K562 (cell line): ENCODE measurements around the gene HSPE1. TPM values are rescaled to one million over a fixed set of nuclear protein-coding genes. Genes with fewer than 3 reads are reported as not detected.

Source experiments
- ARID3B ChIP-seq: fragments of 250-450 bp; sonication (Bioruptor Pico); IDR thresholded peaks from 2 replicates; pipeline ENCODE4 v1.4.0; 2020; ENCODE audit warnings: borderline replicate concordance
- CHD1 ChIP-seq: fragments of 200-600 bp; sonication (generic); IDR thresholded peaks from one replicate; pipeline ENCODE4 v1.6.1; 2012; ENCODE audit warnings: mild to moderate bottlenecking, moderate library complexity, low read length, inconsistent platforms
- ETS2 ChIP-seq: IDR thresholded peaks from 2 replicates; pipeline ENCODE4 v1.6.1; 2016; ENCODE audit warnings: borderline replicate concordance, missing genetic modification characterization, mild to moderate bottlenecking, moderate library complexity, missing compliant biosample characterization; ENCODE audit not compliant: poor library complexity, severe bottlenecking
- HNRNPL ChIP-seq: fragments of 200-400 bp; formaldehyde crosslinking; IDR thresholded peaks from 2 replicates; pipeline ENCODE4 v1.6.1; 2017; ENCODE audit warnings: low read depth, mild to moderate bottlenecking, low read length
- HNRNPLL ChIP-seq: fragments of 200-400 bp; formaldehyde crosslinking; IDR thresholded peaks from 2 replicates; pipeline ENCODE4 v1.6.1; 2017; ENCODE audit warnings: low read length, low read depth, mild to moderate bottlenecking; ENCODE audit not compliant: poor library complexity, severe bottlenecking
- KLF13 ChIP-seq: fragments of 450-650 bp; IDR thresholded peaks from 2 replicates; pipeline ENCODE4 v1.6.1; 2016; ENCODE audit warnings: missing genetic modification characterization, low read depth, mild to moderate bottlenecking, missing compliant biosample characterization, moderate library complexity, borderline replicate concordance
- MBD2 ChIP-seq: sonication (generic); IDR thresholded peaks from 2 replicates; pipeline ENCODE4 v1.6.1; 2016; ENCODE audit warnings: low read depth, borderline replicate concordance
- NFYB ChIP-seq: IDR thresholded peaks from 2 replicates; pipeline ENCODE4 v1.6.1; 2011; ENCODE audit warnings: mild to moderate bottlenecking, moderate library complexity; ENCODE audit not compliant: insufficient read length; ENCODE audit errors: extremely low read depth
- RAD21 ChIP-seq, 2 experiments: fragments of 250-450 bp in 1 of 2; fragments of 450-650 bp in 1 of 2; sonication (Bioruptor Pico) in 1 of 2; formaldehyde crosslinking in 1 of 2; IDR thresholded peaks in 1 of 2; conservative IDR thresholded peaks in 1 of 2; 2 replicates each; pipeline versions ENCODE4 v1.4.0 to v1.8.0; 2020 to 2022; ENCODE audit warnings: mild to moderate bottlenecking in 2 of 2, moderate library complexity in 1 of 2
- RBM22 ChIP-seq: fragments of 200-400 bp; formaldehyde crosslinking; IDR thresholded peaks from 2 replicates; pipeline ENCODE4 v1.6.1; 2018; ENCODE audit warnings: low read length, low read depth; ENCODE audit not compliant: poor library complexity, severe bottlenecking
- SAP30 ChIP-seq: fragments of 200-600 bp; sonication (generic); IDR thresholded peaks from 2 replicates; pipeline ENCODE4 v1.6.1; 2012; ENCODE audit warnings: borderline replicate concordance, low read depth, mild to moderate bottlenecking, moderate library complexity, low read length, control low read depth, inconsistent platforms; ENCODE audit not compliant: insufficient read depth, poor library complexity, severe bottlenecking
- SREBF1 ChIP-seq: fragments of 150-350 bp; IDR thresholded peaks from 2 replicates; pipeline ENCODE4 v1.6.1; 2014; ENCODE audit warnings: antibody characterized with exemption, low read depth, low read length, borderline replicate concordance
- ZNF134 ChIP-seq: fragments of 250-450 bp; sonication (Bioruptor Pico); conservative IDR thresholded peaks from 2 replicates; pipeline ENCODE4 v1.4.0; 2020
- ZNF512 ChIP-seq: IDR thresholded peaks from 2 replicates; pipeline ENCODE4 v1.6.1; 2016; ENCODE audit warnings: missing genetic modification characterization, missing compliant biosample characterization
- ZSCAN32 ChIP-seq: fragments of 450-650 bp; formaldehyde crosslinking; IDR thresholded peaks from 2 replicates; pipeline ENCODE4 v1.4.0; 2020; ENCODE audit warnings: mild to moderate bottlenecking, moderate library complexity
- polyA plus RNA-seq, 8 experiments: library from polyadenylated mRNA; depleted of rRNA in 4 of 8; stranded (reverse) in 5 of 8; unstranded in 3 of 8; fragments of >200 nt; fragmentation: Nextera tagmentation in 2 of 8; fragmentation: Illumina TruSeq in 1 of 8; extraction: Ambion mirVana in 2 of 8; extraction: Trizol in 1 of 8; gene quantifications; 2 replicates each; pipeline versions ENCODE4 v1.2.1 to v1.2.3, GENCODE V29; 2011 to 2014; ENCODE audit warnings: inconsistent platforms in 1 of 8, missing spikeins in 1 of 8
- total RNA-seq, 7 experiments: library from RNA; depleted of rRNA in 6 of 7; stranded (reverse); fragments of >200 nt in 6 of 7; fragmentation: Illumina TruSeq in 2 of 7; extraction: Trizol in 2 of 7; gene quantifications; 2 replicates each; pipeline versions ENCODE4 v1.2.1 to v1.2.3, GENCODE V29; 2011 to 2021; ENCODE audit warnings: low replicate concordance in 1 of 7
- TF ChIP-seq, protein P1 (sequence below): fragments of 450-650 bp; IDR thresholded peaks from 2 replicates; pipeline ENCODE4 v1.7.0; 2016; ENCODE audit warnings: borderline replicate concordance
- TF ChIP-seq, protein P2 (sequence below): fragments of 250-450 bp; sonication (Bioruptor Pico); IDR thresholded peaks from 2 replicates; pipeline ENCODE4 v1.8.0; 2022; ENCODE audit warnings: inconsistent platforms
- TF ChIP-seq, protein P3 (sequence below): fragments of 250-450 bp; sonication (Bioruptor Pico); IDR thresholded peaks from 2 replicates; pipeline ENCODE4 v1.8.0; 2021; ENCODE audit warnings: borderline replicate concordance, mild to moderate bottlenecking, moderate library complexity; ENCODE audit not compliant: poor library complexity, severe bottlenecking

Gene HSPE1
- total and polyA plus RNA-seq, 9 of the 15 experiments (the other 6 are each of a cell fraction or from before 2014, with no cell fraction given): 223 to 1,007 (median 612) TPM

DNA sequence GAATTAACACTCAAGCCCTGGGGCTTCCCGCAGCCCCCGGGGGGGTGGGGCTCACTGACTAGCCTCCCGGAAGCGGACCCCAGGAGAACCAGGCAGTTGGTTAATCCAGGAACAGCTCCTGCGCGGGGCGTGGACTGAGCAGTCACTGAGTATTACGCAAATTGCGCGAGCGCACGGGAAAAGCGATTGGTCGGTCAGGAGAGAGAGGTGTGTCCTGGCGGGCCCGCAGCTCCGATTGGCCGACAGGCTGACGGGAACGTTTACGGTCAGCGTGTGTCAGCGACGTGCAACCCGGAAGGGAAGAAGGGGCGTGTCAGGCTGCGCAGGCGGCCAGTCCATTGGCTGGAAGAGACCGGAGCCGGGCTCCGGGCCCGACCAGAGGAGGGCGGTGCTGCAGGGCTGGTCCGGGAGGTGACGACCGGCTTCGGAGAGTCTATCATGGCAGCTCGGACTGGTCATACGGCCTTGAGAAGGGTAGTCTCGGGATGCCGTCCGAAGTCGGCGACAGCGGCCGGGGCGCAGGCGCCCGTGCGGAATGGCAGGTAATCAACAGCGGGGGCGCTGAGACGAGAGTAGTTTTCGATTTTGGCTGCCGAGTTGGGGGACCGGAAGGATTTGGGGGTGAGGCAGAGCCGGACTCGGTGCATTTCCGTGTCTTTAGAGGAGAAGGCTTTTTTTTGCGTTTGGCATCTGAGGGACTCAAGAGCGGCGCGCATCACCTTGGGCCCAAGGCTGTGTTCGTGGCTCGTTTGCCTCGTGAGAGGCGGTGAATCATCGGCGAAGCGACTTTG, 46.9 kb upstream of the HSPE1 start, which contains the start of gene COQ10B (continued):
- no peak for TF ChIP-seq SAP30
- TF ChIP-seq ZSCAN32: no peak
- TF ChIP-seq, protein P1, sequence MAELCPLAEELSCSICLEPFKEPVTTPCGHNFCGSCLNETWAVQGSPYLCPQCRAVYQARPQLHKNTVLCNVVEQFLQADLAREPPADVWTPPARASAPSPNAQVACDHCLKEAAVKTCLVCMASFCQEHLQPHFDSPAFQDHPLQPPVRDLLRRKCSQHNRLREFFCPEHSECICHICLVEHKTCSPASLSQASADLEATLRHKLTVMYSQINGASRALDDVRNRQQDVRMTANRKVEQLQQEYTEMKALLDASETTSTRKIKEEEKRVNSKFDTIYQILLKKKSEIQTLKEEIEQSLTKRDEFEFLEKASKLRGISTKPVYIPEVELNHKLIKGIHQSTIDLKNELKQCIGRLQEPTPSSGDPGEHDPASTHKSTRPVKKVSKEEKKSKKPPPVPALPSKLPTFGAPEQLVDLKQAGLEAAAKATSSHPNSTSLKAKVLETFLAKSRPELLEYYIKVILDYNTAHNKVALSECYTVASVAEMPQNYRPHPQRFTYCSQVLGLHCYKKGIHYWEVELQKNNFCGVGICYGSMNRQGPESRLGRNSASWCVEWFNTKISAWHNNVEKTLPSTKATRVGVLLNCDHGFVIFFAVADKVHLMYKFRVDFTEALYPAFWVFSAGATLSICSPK: no peak
- no peak for TF ChIP-seq ARID3B
- TF ChIP-seq, protein P2, sequence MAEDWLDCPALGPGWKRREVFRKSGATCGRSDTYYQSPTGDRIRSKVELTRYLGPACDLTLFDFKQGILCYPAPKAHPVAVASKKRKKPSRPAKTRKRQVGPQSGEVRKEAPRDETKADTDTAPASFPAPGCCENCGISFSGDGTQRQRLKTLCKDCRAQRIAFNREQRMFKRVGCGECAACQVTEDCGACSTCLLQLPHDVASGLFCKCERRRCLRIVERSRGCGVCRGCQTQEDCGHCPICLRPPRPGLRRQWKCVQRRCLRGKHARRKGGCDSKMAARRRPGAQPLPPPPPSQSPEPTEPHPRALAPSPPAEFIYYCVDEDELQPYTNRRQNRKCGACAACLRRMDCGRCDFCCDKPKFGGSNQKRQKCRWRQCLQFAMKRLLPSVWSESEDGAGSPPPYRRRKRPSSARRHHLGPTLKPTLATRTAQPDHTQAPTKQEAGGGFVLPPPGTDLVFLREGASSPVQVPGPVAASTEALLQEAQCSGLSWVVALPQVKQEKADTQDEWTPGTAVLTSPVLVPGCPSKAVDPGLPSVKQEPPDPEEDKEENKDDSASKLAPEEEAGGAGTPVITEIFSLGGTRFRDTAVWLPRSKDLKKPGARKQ (CRISPR knock-in tag): no peak
- TF ChIP-seq ETS2 (tag): no peak
- TF ChIP-seq ZNF512: no peak
- TF ChIP-seq KLF13: no peak
- no peak for TF ChIP-seq RBM22
- TF ChIP-seq SREBF1: 0 out of 2 replicates have a peak, but pooled peaks have one; percentile 9
- TF ChIP-seq HNRNPLL: peak; percentile 100
- no peak for TF ChIP-seq ZNF134
- TF ChIP-seq, protein P3, sequence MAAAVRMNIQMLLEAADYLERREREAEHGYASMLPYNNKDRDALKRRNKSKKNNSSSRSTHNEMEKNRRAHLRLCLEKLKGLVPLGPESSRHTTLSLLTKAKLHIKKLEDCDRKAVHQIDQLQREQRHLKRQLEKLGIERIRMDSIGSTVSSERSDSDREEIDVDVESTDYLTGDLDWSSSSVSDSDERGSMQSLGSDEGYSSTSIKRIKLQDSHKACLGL: no peak
- TF ChIP-seq CHD1: peak; percentile 95
- peak; percentile 89 for TF ChIP-seq NFYB
- TF ChIP-seq MBD2: no peak
- no peak for TF ChIP-seq RAD21 (CRISPR knock-in tag; conservative IDR thresholded peaks at IDR 0.05 in 1 of 2, IDR thresholded peaks at IDR 0.05 in 1 of 2)
- no peak for TF ChIP-seq HNRNPL
